ENCODE data around the gene CFAP77.

Gene CFAP77

DNA sequence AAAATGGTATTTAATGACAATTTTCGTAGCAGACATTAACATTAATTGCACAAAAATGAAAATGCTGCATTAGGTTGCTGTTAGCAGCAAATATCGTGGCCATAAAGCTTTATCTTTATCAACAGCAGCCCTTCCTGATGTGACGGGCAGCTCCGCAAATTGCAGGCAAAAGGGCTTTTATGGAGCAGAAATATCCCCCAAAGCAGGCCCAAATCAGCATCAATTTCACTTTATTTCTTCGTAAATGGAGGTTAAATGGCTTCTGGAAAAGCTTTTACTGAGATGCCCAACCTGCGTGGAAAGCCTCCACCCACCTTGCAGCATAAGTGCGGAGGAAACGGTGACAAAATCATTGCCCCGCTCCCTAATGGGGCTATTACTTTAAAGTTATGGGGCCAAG lies 94.5 kb downstream of the CFAP77 start:
- DNase-seq (ENCODE audit: low spot score): no peak
- TF ChIP-seq, protein P1, sequence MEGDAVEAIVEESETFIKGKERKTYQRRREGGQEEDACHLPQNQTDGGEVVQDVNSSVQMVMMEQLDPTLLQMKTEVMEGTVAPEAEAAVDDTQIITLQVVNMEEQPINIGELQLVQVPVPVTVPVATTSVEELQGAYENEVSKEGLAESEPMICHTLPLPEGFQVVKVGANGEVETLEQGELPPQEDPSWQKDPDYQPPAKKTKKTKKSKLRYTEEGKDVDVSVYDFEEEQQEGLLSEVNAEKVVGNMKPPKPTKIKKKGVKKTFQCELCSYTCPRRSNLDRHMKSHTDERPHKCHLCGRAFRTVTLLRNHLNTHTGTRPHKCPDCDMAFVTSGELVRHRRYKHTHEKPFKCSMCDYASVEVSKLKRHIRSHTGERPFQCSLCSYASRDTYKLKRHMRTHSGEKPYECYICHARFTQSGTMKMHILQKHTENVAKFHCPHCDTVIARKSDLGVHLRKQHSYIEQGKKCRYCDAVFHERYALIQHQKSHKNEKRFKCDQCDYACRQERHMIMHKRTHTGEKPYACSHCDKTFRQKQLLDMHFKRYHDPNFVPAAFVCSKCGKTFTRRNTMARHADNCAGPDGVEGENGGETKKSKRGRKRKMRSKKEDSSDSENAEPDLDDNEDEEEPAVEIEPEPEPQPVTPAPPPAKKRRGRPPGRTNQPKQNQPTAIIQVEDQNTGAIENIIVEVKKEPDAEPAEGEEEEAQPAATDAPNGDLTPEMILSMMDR (IDR thresholded peaks at IDR 0.05; ENCODE audit: borderline replicate concordance, control extremely low read depth, extremely low read depth, insufficient read depth, missing control alignments): no peak
- in situ Hi-C loops (cut with MboI; ENCODE audit: low sequenced_read_pairs, unreplicated experiment): no loop called here

GRCh38 chr9:132505991-132506655 lies 96.1 kb downstream of the CFAP77 start:
- TF ChIP-seq, protein P1 (IDR thresholded peaks at IDR 0.05; ENCODE audit: borderline replicate concordance, control extremely low read depth, extremely low read depth, insufficient read depth, missing control alignments): no peak
- no peak for DNase-seq (ENCODE audit: low spot score)
- in situ Hi-C loops (cut with MboI; ENCODE audit: low sequenced_read_pairs, unreplicated experiment): no loop called here

GRCh38 chr9:132506977-132507669 lies 97.1 kb downstream of the CFAP77 start:
- TF ChIP-seq, protein P1 (IDR thresholded peaks at IDR 0.05; ENCODE audit: borderline replicate concordance, control extremely low read depth, extremely low read depth, insufficient read depth, missing control alignments): no peak
- in situ Hi-C loops (cut with MboI; ENCODE audit: low sequenced_read_pairs, unreplicated experiment): no loop called here
- no peak for DNase-seq (ENCODE audit: low spot score)

DNA sequence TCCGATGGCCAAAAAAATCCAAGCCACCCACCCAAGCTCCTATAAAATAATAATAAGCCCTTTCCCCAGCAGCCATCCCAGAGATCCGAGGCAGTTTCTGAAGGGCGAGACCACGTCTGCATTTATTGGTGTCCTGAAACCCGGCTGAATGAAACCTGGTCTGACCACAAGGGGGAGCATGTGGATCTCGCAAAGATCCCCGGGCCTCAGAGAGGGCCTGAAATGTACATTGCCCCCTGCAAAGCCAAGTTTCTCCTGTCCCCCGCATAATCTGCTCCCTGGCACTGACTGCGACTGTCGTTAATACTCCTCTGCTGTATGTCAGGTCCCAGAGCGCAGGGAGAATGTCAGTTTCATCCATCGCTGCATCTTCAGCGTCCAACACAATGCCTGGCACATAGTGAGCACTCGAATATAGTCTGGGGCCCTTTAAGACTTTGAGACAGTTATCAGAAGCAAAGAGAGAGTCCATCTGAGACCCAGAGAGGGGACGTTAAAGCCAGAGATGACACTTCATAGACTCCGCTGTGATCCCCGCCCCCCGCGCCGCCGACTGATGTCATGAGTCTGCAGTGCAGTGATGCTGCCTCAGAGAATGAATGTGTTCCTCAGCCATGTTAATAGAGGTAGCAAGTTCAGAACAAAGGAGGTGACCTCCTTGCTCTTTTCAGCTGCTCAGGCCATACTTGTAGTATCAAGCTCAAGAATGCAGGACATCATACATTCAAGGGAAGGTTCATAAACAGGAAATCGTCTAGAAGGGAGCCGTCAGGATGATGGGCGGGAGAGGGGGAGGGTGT lies 97.9 kb downstream of the CFAP77 start:
- peak; percentile 91 for DNase-seq (ENCODE audit: low spot score)
- TF ChIP-seq, protein P1 (IDR thresholded peaks at IDR 0.05; ENCODE audit: borderline replicate concordance, control extremely low read depth, extremely low read depth, insufficient read depth, missing control alignments): peak; percentile 66
- in situ Hi-C loops (cut with MboI; ENCODE audit: low sequenced_read_pairs, unreplicated experiment): no loop called here

DNA sequence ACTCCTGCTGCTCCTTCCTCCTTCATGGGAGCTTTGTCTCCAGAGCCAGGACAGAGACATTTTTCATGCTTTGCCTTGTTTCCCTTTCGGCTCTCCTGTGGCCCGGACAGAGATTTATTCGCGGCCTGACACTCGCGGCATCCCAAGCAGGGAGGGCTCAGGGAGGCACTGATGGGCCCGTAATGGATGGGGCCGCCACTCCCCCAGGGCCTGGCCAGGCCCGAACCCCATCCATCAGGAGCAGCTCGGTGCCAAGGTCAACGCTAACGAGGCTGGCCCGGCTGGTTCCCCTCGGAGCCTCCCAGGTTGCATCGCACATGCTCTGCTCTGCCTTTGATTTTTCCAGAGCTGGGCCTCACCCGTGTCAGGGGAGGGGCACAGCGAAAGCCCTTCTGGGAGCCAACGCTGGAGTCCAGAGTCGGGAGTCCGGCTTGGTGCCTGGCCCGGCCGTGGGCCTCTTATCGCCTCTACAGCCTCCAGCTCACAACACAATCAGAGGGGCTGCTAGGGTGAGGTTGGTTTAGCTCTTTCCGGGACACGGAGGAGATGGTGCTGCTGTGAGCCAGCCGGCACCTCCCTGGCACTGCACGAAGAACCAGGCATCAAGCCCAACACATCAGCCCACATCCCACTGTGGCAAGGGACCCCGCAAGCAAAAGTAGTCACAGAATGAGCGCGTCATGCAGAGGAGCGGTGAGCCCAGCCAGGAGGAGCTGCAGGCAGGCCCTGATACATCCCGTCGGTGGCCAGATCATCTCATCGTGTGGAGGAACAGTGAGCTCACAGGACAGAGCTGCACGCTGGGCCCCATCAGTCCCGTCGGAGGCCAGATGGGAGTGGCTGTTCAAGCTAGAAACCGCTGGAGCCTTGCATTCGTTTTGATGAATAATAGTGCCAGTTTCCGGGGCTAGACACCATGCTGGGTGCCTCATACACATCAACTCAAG lies 100.2 kb downstream of the CFAP77 start:
- in situ Hi-C loops (cut with MboI; ENCODE audit: low sequenced_read_pairs, unreplicated experiment): no loop called here
- TF ChIP-seq, protein P1 (IDR thresholded peaks at IDR 0.05; ENCODE audit: borderline replicate concordance, control extremely low read depth, extremely low read depth, insufficient read depth, missing control alignments): no peak
- no peak for DNase-seq (ENCODE audit: low spot score)
